Neural progenitor cell (in vitro differentiated cells): ENCODE measurements around the gene EPHB1.

Source experiments
- EZH2 ChIP-seq: fragments of 200-600 bp; sonication (generic); IDR thresholded peaks from 2 replicates; pipeline ENCODE4 v1.6.1; 2017; ENCODE audit warnings: antibody characterized with exemption, mild to moderate bottlenecking, moderate library complexity
- TF ChIP-seq, protein P1 (sequence below): fragments of 200-600 bp; sonication (generic); IDR thresholded peaks from 2 replicates; pipeline ENCODE4 v1.5.1; 2017; ENCODE audit warnings: antibody characterized with exemption, mild to moderate bottlenecking

DNA sequence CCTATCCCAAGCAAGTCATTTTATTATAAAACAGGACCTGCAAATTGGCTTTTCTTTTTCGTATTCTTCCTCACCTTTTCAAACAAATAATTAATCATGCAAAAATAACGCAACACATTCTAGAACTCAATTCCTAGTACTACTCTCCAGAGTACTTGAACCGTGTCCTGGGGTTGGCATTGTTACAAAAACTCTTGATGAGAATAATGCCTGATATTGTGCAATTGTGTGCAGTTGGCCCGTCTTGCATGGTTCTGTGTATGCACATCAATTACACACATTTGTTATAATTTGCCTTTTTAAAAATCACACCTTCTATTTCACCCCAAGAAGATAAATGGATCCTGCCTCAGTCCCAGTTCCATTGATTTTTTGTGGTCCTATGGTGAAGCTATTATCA, 205.4 kb downstream of the EPHB1 start:
- TF ChIP-seq, protein P1, sequence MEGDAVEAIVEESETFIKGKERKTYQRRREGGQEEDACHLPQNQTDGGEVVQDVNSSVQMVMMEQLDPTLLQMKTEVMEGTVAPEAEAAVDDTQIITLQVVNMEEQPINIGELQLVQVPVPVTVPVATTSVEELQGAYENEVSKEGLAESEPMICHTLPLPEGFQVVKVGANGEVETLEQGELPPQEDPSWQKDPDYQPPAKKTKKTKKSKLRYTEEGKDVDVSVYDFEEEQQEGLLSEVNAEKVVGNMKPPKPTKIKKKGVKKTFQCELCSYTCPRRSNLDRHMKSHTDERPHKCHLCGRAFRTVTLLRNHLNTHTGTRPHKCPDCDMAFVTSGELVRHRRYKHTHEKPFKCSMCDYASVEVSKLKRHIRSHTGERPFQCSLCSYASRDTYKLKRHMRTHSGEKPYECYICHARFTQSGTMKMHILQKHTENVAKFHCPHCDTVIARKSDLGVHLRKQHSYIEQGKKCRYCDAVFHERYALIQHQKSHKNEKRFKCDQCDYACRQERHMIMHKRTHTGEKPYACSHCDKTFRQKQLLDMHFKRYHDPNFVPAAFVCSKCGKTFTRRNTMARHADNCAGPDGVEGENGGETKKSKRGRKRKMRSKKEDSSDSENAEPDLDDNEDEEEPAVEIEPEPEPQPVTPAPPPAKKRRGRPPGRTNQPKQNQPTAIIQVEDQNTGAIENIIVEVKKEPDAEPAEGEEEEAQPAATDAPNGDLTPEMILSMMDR, result no peak
- no peak for TF ChIP-seq EZH2
